H1 (cell line): Measurements from ENCODE around the gene RELT. TPM values are rescaled to one million over a fixed set of nuclear protein-coding genes. Genes with fewer than 3 reads are reported as not detected.

Experiments used
- CTCF ChIA-PET: fragments of 300-600 bp; sonication (Branson Sonifier 250); formaldehyde crosslinking; loops from one replicate; lab custom pipeline; 2021; ENCODE audit not compliant: partially characterized antibody; lab: Charles Lee
- POLR2A ChIA-PET: fragments of 300-600 bp; sonication (Branson Sonifier 250); formaldehyde crosslinking; loops from one replicate; lab custom pipeline; 2021; ENCODE audit warnings: inconsistent platforms; ENCODE audit not compliant: partially characterized antibody; lab: Charles Lee
- DNase-seq, 2 experiments: peaks; one replicate each; pipeline versions ENCODE4 v3.0.0 to v3.0.0-alpha.2; 2010 to 2022; ENCODE audit warnings: low spot score in 2 of 2, low read depth in 1 of 2, mixed read lengths in 1 of 2
- FAIRE-seq: peaks from 2 replicates; lab custom pipeline; 2011; peaks lifted over from hg19 to GRCh38; lab: Jason Lieb, UNC
- H2AFZ ChIP-seq: 2 replicates; pipeline ENCODE4 v1.8.1; 2012; ENCODE audit warnings: low read length, inconsistent platforms
- H2AK5ac ChIP-seq: 2 replicates; pipeline ENCODE4 v1.6.1; 2013; ENCODE audit warnings: low read depth, low read length
- H2BK120ac ChIP-seq: replicated peaks from 2 replicates; pipeline ENCODE3; 2013; ENCODE audit warnings: low read depth, low read length, inconsistent platforms
- H2BK12ac ChIP-seq: 2 replicates; pipeline ENCODE4 v1.6.1; 2013; ENCODE audit warnings: low read depth, low read length
- H2BK15ac ChIP-seq: 2 replicates; pipeline ENCODE4 v1.6.1; 2013; ENCODE audit warnings: low read length
- H2BK20ac ChIP-seq: 2 replicates; pipeline ENCODE4 v1.6.1; 2013; ENCODE audit warnings: low read length
- H2BK5ac ChIP-seq: 2 replicates; pipeline ENCODE4 v1.6.1; 2013; ENCODE audit warnings: low read depth, low read length
- H3K14ac ChIP-seq: 2 replicates; pipeline ENCODE4 v1.6.1; 2013; ENCODE audit warnings: inconsistent platforms; ENCODE audit not compliant: insufficient read length
- H3K18ac ChIP-seq: 2 replicates; pipeline ENCODE4 v1.6.1; 2013; ENCODE audit warnings: low read length; ENCODE audit errors: extremely low read depth
- H3K23ac ChIP-seq: 2 replicates; pipeline ENCODE4 v1.6.1; 2013; ENCODE audit warnings: inconsistent platforms; ENCODE audit not compliant: insufficient read length
- H3K23me2 ChIP-seq: 2 replicates; pipeline ENCODE4 v1.6.1; 2013; ENCODE audit warnings: low read depth, low read length
- H3K27ac ChIP-seq: 2 replicates; pipeline ENCODE4 v1.6.1; 2011; ENCODE audit warnings: low read depth, low read length, inconsistent platforms
- H3K27me3 ChIP-seq, 4 experiments: replicated peaks in 1 of 4; 1 replicate in 1 of 4; 2 replicates in 3 of 4; pipeline versions ENCODE4 v1.6.1 to v1.8.1; 2011 to 2013; ENCODE audit warnings: low read length in 3 of 4, mild to moderate bottlenecking in 3 of 4, inconsistent platforms in 2 of 4, mixed read lengths in 2 of 4, moderate library complexity in 1 of 4; ENCODE audit not compliant: control insufficient read depth in 3 of 4, insufficient read depth in 3 of 4; ENCODE audit errors: extremely low read depth in 1 of 4
- H3K36me3 ChIP-seq, 4 experiments: 2 replicates each; pipeline versions ENCODE4 v1.6.1 to v1.8.1; 2011 to 2013; ENCODE audit warnings: mild to moderate bottlenecking in 4 of 4, low read length in 3 of 4, moderate library complexity in 2 of 4, control low read depth in 1 of 4, inconsistent platforms in 1 of 4; ENCODE audit not compliant: insufficient read depth in 4 of 4, control insufficient read depth in 2 of 4
- H3K4ac ChIP-seq: replicated peaks from 2 replicates; pipeline ENCODE3; 2013; ENCODE audit warnings: low read length, low read depth, mixed read lengths, inconsistent platforms; ENCODE audit not compliant: insufficient read length
- H3K4me1 ChIP-seq, 4 experiments: replicated peaks in 1 of 4; 1 replicate in 1 of 4; 2 replicates in 3 of 4; pipeline versions ENCODE4 v1.6.1 to v1.8.1; 2011 to 2013; ENCODE audit warnings: low read length in 3 of 4, inconsistent platforms in 2 of 4, mixed read lengths in 1 of 4; ENCODE audit not compliant: insufficient read depth in 4 of 4, control insufficient read depth in 3 of 4
- H3K4me2 ChIP-seq, 2 experiments: 2 replicates each; pipeline versions ENCODE4 v1.6.1 to v1.8.1; 2011 to 2013; ENCODE audit warnings: low read depth in 2 of 2, low read length in 2 of 2, control low read depth in 1 of 2, inconsistent platforms in 1 of 2, mild to moderate bottlenecking in 1 of 2; ENCODE audit not compliant: insufficient read depth in 1 of 2
- H3K4me3 ChIP-seq, 4 experiments: fragments of 200-600, 300-600 bp in 1 of 4; sonication (generic), shearing (Covaris generic), sonication (Bioruptor Twin) in 1 of 4; 2 replicates each; pipeline versions ENCODE4 v1.5.1 to v1.8.1; 2011 to 2016; ENCODE audit warnings: low read length in 4 of 4, low read depth in 3 of 4, control low read depth in 2 of 4, inconsistent platforms in 2 of 4, mild to moderate bottlenecking in 2 of 4, mixed read lengths in 1 of 4, moderate library complexity in 1 of 4; ENCODE audit not compliant: insufficient read depth in 2 of 4; ENCODE audit errors: extremely low read depth in 1 of 4
- H3K56ac ChIP-seq: replicated peaks from 2 replicates; pipeline ENCODE3; 2013; ENCODE audit warnings: low read depth, mild to moderate bottlenecking, mixed read lengths, low read length, inconsistent platforms; ENCODE audit not compliant: insufficient read length
- H3K79me1 ChIP-seq: 2 replicates; pipeline ENCODE4 v1.6.1; 2013; ENCODE audit warnings: low read depth, low read length, control low read depth
- H3K79me2 ChIP-seq, 2 experiments: 2 replicates each; pipeline versions ENCODE4 v1.6.1 to v1.8.1; 2012 to 2013; ENCODE audit warnings: low read length in 2 of 2, mild to moderate bottlenecking in 2 of 2, inconsistent platforms in 1 of 2; ENCODE audit not compliant: insufficient read depth in 2 of 2, control insufficient read depth in 1 of 2
- H3K9ac ChIP-seq, 4 experiments: replicated peaks in 1 of 4; 1 replicate in 1 of 4; 2 replicates in 3 of 4; pipeline versions ENCODE4 v1.6.1 to v1.8.1; 2011 to 2013; ENCODE audit warnings: low read depth in 3 of 4, low read length in 3 of 4, control low read depth in 2 of 4, mild to moderate bottlenecking in 2 of 4, moderate library complexity in 2 of 4, inconsistent platforms in 1 of 4; ENCODE audit errors: extremely low read depth in 1 of 4
- H3K9me3 ChIP-seq, 2 experiments: 2 replicates each; pipeline versions ENCODE4 v1.6.1 to v1.8.1; 2012 to 2013; ENCODE audit warnings: mild to moderate bottlenecking in 2 of 2, moderate library complexity in 2 of 2, control low read depth in 1 of 2, inconsistent platforms in 1 of 2, low read depth in 1 of 2, low read length in 1 of 2, mixed read lengths in 1 of 2; ENCODE audit not compliant: insufficient read depth in 2 of 2
- H4K20me1 ChIP-seq, 2 experiments: replicated peaks in 1 of 2; 2 replicates each; pipeline versions ENCODE3 to v1.8.1; 2011 to 2013; ENCODE audit warnings: inconsistent platforms in 2 of 2, low read length in 2 of 2, mild to moderate bottlenecking in 1 of 2; ENCODE audit not compliant: insufficient read depth in 2 of 2, control insufficient read depth in 1 of 2
- H4K5ac ChIP-seq: 2 replicates; pipeline ENCODE4 v1.6.1; 2013; ENCODE audit warnings: low read length, low read depth, mixed read lengths, inconsistent platforms; ENCODE audit not compliant: insufficient read length
- H4K8ac ChIP-seq: 2 replicates; pipeline ENCODE4 v1.8.0; 2013; ENCODE audit warnings: mild to moderate bottlenecking, moderate library complexity, low read length, inconsistent platforms; ENCODE audit not compliant: insufficient read depth; ENCODE audit errors: extremely low read depth
- H4K91ac ChIP-seq: replicated peaks from 2 replicates; pipeline ENCODE3; 2013; ENCODE audit warnings: low read length, mixed read lengths, inconsistent platforms; ENCODE audit not compliant: insufficient read length
- CEBPB ChIP-seq: IDR thresholded peaks from 2 replicates; pipeline ENCODE4 v1.6.1; 2012; ENCODE audit warnings: low read depth, low read length
- JUN ChIP-seq: IDR thresholded peaks from 2 replicates; pipeline ENCODE4 v1.6.1; 2011; ENCODE audit warnings: low read depth, mild to moderate bottlenecking, improper control_type of control experiment, low read length
- KDM5A ChIP-seq: fragments of 200-600 bp; IDR thresholded peaks from 2 replicates; pipeline ENCODE4 v1.7.1; 2012; ENCODE audit warnings: mild to moderate bottlenecking, low read length, inconsistent platforms, mixed read lengths
- TAF7 ChIP-seq: optimal IDR thresholded peaks from 2 replicates; pipeline ENCODE3; 2011; ENCODE audit warnings: low read depth, mild to moderate bottlenecking, inconsistent platforms, low read length, moderate library complexity, borderline replicate concordance
- WGBS, 2 experiments: shearing (Covaris generic) in 1 of 2; methylation state at CpG; one replicate each; pipeline versions ENCODE4 v1.1.6 to v1.1.7; 2013 to 2015; ENCODE audit warnings: low lambda C conversion rate in 2 of 2, mixed read lengths in 2 of 2, inconsistent platforms in 1 of 2, low coverage in 1 of 2, missing lambda C conversion rate in 1 of 2; ENCODE audit not compliant: insufficient replicate concordance in 2 of 2, insufficient coverage in 1 of 2, insufficient read length in 1 of 2; ENCODE audit errors: extremely low coverage in 1 of 2, missing lambda C conversion rate in 1 of 2; 5-methylcytosine and 5-hydroxymethylcytosine counted together
- polyA plus RNA-seq, 7 experiments: library from polyadenylated mRNA; depleted of rRNA in 3 of 7; stranded (reverse) in 5 of 7; unstranded in 2 of 7; fragments of >200 nt in 5 of 7; fragments of 200-250 nt in 2 of 7; gene quantifications; 1 replicate in 5 of 7; 2 replicates in 1 of 7; 4 replicates in 1 of 7; pipeline versions ENCODE4 v1.2.1 to v1.2.3, GENCODE V29; 2011 to 2013; ENCODE audit warnings: missing spikeins in 2 of 7, mixed read lengths in 2 of 7
- total RNA-seq: library from RNA; stranded (reverse); fragmentation: NEBNext Ultra II Directional; extraction: Animal tissue kit (Norgen Biotek cat#: 25700); gene quantifications from 2 replicates; pipeline ENCODE4 v1.2.1, GENCODE V29; 2021

RELT gene
- total and polyA plus RNA-seq, 2 of the 8 experiments (the other 6 are each of a cell fraction or from before 2014, with no cell fraction given): 3.4 to 5.7 TPM

DNA sequence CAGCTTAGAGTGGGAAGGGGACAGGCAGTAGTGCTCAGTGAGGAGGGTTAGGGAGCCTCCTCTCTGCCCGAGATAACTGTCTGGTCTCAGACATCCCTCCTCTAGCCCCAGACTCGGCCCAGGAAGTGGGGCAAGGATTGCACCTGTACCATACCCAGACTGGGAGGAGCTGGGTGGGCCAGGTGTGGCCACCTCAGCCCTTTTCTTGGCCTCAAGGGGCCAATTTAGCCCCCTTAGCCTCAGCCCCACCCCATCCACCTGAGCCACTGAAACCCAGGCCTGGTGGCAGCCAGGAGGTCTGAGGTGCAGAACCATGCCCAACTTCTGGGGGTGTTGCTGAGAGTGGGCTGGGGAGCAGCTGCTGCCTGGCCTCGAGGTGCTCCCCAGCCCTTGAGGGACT, 6.5 kb downstream of the RELT start:
- FAIRE-seq: no peak
- ChIA-PET POLR2A (interaction anchor here (1.0 to 1.3 kb wide), 2 partner anchors 10 to 14 kb away, joined by 3 read pairs; no protein-coding TSS in a partner anchor), CTCF (interaction anchor here (0.7 to 59.1 kb wide), 13 partner anchors 11 to 278 kb away, joined by 3 to 1456 read pairs (median 4); partner anchors contain the start of gene ARHGEF17)
- DNase-seq: no peak
- no peak overlapping the region for H2BK15ac ChIP-seq
- no peak overlapping the region for H3K27ac ChIP-seq
- no peak overlapping the region for H3K23ac ChIP-seq
- H2BK120ac ChIP-seq: no peak overlapping the region
- no peak overlapping the region for H4K5ac ChIP-seq
- H2BK12ac ChIP-seq: no peak overlapping the region
- no peak overlapping the region for H2AFZ ChIP-seq
- H3K79me2 ChIP-seq: peaks cover 0 to 3% of the 10 kb centered on the region in 2 experiments; a peak in 1 of 4 replicates
- H3K14ac ChIP-seq: no peak overlapping the region
- no peak overlapping the region for H3K9ac ChIP-seq
- H3K56ac ChIP-seq: no peak overlapping the region
- no peak overlapping the region for H2AK5ac ChIP-seq
- peaks cover 0 to 6% (median 2%) of the 10 kb centered on the region in 4 experiments; a peak in 1 of 7 replicates for H3K27me3 ChIP-seq
- H2BK5ac ChIP-seq: no peak overlapping the region
- 85% methylated on average over 3 of the region's 3 CpGs; no CpG with 5 or more reads in 1 of the 2 experiments for WGBS, 2 experiments
- no peaks in the 10 kb centered on the region for H3K23me2 ChIP-seq
- H3K4ac ChIP-seq: no peak overlapping the region
- no peak overlapping the region for H2BK20ac ChIP-seq
- peak overlapping the region; percentile 65; the same call in 1 of the 2 replicates for H4K8ac ChIP-seq
- H3K4me3 ChIP-seq: no peak overlapping the region
- H3K79me1 ChIP-seq: peaks cover 9% of the 10 kb centered on the region; the same call in 1 of the 2 replicates
- H4K91ac ChIP-seq: no peak overlapping the region
- no peaks in the 10 kb centered on the region for H3K36me3 ChIP-seq
- peaks cover 0 to 11% (median 0%) of the 10 kb centered on the region in 4 experiments; a peak in 1 of 7 replicates for H3K4me1 ChIP-seq
- no peak overlapping the region for H3K18ac ChIP-seq
- no peak overlapping the region for H3K4me2 ChIP-seq
- no peaks in the 10 kb centered on the region for H3K9me3 ChIP-seq
- peaks cover 6 to 8% of the 10 kb centered on the region in 2 experiments for H4K20me1 ChIP-seq
- TF ChIP-seq KDM5A (no peak), TAF7 (no peak), CEBPB (no peak), JUN (no peak)
